Left hindlimb (tissue), 1 donor: ENCODE measurements around the gene TRPT1.

Experiments used
- DNase-seq: peaks from one replicate; pipeline ENCODE4 v3.0.0-alpha.2; 2018

Gene TRPT1

DNA sequence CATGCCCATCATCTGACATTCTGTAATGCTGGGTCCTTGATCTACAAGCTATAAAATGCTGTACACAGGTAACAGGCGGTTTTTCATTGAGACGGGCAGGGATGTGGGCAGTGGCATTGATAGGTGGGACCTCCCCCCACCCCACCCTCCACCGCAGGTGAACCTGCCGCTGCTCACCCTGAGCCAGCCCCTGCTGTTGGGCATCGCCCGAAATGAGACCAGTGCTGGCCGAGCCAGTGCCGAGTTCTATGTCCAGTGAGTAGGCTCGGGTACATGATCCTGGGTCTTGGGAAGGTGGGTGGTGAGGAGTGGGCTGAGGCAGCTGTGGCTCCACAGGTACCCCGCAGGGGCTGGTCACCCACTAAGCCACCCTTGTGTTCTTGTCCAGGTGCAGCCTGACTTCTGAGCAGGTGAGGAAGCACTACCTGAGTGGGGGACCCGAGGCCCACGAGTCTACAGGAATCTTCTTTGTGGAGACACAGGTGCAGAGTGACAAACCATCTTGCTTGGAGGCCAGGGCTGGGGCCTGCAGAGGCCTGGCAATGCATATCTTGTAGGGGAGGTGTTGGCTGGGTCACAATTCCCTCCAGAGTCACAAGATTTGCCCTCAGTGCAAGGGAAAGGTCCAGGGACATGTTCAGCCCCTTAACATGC, 3.2 kb upstream of the TRPT1 start:
- DNase-seq: no peak

DNA sequence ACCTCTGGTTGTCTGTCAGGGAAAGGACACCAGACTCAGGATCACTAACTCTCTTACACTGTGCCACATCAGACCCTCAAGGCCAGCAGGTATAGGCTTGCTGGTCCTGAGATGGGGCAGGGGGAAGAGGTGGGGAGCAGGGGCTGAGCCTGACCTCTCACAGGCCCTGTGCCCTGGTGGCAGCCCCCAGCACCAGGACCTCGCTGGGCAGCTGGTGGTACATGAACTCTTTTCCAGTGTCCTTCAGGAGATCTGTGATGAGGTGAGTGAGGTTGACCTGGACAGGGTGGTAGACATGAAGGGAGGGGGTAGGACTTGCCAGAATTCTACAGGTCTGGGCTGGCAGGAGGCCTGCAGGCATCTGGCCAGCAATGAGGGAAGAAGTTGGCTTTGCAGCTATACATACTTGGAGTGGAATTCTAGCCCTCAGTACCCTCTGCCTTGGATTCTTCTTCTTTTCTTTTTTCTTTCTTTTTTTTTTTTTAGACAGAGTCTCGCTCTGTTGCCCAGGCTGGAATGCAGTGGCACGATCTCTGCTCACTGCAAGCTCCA, 1.5 kb upstream of the TRPT1 start:
- DNase-seq: no peak

DNA sequence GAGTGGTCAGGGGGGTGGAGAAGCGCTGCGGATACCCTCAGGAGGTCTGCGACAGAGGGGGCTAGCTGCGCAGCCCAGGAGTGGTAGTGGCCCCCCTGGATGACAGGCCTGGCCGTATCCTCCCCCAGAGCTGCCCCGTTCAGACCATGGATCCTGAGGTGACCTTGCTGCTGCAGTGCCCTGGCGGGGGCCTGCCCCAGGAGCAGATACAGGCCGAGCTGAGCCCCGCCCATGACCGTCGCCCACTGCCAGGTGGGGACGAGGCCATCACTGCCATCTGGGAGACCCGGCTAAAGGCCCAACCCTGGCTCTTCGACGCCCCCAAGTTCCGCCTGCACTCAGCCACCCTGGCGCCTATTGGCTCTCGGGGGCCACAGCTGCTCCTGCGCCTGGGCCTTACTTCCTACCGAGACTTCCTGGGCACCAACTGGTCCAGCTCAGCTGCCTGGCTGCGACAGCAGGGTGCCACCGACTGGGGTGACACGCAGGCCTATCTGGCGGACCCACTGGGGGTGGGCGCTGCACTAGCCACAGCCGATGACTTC, 593 bp upstream of the TRPT1 start:
- no peak for DNase-seq

DNA sequence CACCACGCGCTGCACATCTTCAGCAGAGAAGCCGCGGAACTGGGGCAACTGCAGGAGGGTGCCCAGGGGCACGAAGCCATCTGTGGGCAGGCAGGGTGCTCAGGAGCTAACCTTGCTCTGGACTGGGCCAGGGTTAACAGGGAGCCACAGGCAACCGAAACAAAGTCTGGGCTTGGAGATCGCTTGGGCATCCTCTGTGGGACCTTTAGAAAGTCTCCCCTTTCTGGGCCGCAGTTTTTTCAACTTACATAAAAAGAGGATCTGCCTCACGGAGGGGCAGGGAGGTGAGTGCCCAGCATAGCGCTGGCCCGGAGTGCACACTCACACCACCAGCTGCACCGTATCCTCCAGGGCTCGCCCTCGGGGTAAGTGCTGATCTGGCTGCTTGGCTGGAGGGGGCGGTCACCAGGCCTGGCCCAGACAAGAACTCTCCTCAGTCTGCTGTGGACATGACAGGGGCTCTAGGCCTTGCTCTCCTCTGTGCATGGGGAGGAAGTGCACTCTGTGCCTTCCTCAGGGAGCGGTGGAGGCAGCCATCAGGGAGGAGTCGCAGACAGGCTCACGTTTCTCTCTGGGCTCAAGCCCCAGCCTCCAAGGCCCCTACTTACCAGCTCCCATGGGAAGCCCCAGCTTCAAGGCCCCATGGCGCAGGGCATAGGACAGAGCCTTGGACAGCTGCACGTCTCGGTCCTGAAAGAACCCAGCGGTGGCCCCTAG, 937 bp downstream of the TRPT1 start:
- DNase-seq: peak; percentile 39

DNA sequence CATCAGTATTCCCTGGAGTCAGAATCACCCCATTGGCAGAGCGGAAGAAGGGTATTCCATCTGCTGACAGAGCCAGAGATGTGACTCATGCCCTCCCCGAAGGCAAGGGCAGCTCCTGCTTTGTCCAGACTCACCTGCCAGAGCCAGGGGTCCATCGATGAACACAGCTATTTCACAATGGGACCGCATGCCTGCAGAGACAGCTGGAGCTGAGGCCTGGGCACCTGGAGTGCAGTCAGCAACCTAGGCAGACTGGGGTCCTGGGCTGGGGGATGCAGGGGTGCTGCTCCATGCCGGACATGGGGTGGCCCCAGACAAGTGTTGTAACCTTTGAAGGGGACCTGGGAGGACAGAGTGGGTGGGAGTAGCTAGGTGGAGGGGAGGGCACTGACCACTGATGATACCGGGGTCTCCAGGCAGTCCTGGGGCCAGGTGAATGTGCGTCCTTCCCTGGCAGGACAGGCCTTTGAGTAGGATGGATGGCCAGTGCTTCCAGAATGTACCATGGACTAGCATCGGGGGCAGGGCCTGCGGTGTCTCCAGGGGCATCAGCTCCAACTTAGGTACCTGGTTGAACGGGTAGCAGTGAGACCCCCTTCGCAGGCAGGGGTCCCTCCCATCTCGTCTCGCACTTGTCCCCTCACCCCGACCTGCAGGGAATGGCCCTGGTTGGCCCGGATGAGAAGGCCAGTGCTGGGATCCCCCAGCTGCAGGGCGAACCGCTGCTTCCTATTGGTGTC, 1.7 kb downstream of the TRPT1 start:
- peak; percentile 31 for DNase-seq

DNA sequence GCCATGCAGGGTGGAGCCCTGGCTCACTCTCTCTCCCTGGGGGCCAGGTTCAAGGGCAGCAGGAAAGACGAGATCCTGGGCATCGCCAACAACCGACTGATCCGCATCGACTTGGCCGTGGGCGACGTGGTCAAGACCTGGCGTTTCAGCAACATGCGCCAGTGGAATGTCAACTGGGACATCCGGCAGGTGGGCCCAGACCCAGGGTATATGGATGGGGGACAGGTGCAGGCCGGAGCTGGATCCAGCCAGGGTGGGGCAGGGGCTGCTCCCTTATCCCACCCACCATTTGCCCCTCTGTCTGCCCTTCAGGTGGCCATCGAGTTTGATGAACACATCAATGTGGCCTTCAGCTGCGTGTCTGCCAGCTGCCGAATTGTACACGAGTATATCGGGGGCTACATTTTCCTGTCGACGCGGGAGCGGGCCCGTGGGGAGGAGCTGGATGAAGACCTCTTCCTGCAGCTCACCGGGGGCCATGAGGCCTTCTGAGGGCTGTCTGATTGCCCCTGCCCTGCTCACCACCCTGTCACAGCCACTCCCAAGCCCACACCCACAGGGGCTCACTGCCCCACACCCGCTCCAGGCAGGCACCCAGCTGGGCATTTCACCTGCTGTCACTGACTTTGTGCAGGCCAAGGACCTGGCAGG, 2.9 kb downstream of the TRPT1 start:
- peak; percentile 33 for DNase-seq

DNA sequence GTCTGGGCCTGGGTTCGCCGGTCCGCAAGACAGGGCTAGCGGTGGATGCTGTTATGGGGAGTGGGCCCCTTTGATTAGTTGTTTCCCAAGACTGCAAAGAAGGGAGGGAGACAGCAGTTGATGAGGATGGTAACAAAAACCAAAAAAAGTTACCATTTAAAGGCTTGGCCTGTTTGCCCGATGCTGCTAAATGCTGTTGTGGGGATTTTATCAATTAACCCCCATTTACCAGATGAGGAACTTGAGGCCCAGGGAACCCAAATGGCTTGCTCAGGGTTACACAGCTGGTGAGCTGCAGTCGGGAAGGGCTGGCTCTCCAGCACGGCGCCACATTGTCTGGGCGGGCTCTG, 3.4 kb downstream of the TRPT1 start:
- no peak for DNase-seq

DNA sequence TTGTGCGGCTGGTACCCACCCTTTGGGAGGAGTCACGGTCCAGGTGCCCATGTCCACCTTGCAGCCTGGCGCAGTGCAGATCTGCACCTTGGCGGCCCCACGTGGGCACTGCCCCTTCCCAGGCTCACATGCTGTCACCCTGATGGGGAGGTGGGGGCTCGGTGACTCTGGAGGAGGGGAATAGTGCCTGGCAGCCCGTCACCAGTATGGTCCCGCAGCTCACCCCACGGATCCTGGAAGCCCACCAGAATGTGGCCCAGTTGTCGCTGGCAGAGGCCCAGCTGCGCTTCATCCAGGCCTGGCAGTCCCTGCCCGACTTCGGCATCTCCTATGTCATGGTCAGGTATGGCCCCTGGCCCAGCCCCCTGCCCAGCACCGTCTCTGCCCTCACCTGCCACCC, 5.2 kb downstream of the TRPT1 start:
- no peak for DNase-seq

DNA sequence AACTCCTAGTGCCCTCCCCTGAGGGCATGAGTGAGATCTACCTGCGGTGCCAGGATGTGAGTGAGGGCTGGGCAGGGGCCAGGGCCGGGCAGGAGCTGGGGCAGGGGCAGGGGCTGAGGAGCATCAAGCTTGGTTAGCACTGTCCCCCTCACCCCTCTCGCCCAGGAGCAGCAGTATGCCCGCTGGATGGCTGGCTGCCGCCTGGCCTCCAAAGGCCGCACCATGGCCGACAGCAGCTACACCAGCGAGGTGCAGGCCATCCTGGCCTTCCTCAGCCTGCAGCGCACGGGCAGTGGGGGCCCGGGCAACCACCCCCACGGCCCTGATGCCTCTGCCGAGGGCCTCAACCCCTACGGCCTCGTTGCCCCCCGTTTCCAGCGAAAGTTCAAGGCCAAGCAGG, 5.7 kb downstream of the TRPT1 start:
- DNase-seq: no peak

DNA sequence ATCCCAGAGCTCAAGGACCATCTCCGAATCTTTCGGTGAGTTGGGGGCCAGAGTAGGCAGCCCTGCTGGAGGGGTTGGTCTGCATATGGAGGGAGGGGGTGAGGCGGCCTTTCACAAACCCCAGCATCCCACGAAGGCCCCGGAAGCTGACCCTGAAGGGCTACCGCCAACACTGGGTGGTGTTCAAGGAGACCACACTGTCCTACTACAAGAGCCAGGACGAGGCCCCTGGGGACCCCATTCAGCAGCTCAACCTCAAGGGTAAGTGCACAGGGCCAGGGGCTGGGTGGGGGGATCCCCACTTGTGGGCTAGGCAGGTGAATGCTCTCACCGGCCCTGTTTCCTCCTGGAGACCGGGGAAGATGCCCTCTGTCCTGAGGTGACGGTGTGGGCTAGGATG, 6.2 kb downstream of the TRPT1 start:
- DNase-seq: peak; percentile 27

DNA sequence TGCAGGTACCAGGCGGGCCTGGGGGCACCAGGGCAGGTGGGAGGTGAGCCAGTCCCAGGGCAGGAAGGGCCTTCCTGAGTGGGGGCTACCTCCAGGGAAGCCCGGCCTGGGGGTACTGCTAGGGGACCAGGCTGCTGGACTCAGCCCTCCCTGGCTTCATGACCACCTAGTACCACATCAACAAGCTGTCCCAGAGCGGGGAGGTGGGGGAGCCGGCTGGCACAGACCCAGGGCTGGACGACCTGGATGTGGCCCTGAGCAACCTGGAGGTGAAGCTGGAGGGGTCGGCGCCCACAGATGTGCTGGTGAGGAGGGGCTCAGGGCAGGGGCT, 6.7 kb downstream of the TRPT1 start:
- no peak for DNase-seq

DNA sequence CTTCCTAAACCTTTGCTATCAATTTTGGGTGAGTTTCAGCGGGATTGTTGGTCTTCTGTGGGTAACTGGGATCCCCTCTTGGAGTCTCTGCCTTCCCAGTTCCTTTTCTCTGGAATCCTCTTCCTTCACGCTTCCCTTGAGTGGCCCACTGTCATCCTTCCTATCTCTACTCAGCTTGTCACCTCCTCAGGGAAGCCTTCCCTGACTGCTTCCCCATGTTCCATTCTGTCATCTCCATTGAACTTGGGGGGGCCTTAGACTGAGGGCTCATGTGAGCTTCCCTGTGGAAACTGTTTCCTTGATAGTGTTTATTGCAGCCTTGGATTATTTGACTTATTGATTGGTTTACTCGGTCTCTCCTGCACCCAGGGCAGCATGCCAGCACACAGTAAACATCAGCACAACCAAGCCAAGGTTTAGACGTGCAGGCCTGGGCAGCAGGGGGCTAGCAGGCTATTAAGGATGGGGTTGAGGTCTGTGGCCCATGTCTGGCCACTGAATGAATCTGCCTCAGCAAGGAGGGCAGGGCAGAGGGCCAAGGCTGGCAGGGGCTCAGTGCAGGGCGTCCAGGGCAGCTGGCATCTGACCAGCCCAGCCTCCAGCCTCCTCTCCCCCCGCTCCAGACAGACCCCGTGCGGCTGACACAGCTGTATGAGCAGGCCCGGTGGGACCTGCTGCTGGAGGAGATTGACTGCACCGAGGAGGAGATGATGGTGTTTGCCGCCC, 7.2 kb downstream of the TRPT1 start:
- no peak for DNase-seq

DNA sequence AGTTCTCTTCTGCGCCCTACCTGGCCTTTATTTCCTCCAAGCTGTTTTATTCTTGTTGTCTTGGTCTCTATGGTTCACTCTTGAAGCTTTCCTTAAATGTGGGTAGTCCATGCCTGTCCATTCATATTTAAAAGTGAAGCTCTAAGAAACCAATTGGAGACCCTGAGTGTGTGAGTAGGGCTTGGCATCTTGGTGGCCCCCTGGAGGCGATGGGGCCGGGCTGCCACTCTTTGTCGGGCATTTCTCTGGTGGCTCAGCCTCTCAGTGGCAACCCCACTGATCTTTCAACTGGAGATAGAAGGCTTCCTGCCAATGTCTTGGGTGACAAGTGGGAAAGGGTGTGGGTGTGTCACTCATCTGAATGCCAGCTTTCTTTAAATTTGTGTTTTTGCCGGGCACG, 9.1 kb downstream of the TRPT1 start:
- no peak for DNase-seq

DNA sequence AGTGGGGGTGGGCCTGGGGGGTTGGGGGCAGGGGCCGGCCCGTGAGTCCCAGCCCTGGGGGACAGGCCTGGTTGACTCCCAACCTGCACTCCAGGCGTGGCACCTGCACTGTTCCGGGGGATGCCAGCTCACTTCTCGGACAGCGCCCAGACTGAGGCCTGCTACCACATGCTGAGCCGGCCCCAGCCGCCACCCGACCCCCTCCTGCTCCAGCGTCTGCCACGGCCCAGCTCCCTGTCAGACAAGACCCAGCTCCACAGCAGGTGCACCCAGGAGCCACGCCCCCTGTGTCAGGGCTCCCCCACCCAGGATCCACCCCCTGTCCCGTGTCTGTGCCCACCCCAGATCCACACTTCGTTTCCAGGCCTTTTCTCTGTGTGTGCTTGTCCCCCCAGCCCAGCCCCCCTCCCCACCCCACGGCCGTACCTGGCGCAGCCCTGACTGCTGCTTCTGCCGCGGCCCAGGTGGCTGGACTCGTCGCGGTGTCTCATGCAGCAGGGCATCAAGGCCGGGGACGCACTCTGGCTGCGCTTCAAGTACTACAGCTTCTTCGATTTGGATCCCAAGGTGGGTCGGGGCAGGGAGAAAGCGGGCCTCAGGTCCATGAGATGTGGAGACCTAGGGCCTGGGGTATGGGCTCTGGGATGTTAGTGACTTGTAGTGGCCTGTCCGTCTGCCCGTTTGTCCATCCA, 14.7 kb downstream of the TRPT1 start:
- no peak for DNase-seq

DNA sequence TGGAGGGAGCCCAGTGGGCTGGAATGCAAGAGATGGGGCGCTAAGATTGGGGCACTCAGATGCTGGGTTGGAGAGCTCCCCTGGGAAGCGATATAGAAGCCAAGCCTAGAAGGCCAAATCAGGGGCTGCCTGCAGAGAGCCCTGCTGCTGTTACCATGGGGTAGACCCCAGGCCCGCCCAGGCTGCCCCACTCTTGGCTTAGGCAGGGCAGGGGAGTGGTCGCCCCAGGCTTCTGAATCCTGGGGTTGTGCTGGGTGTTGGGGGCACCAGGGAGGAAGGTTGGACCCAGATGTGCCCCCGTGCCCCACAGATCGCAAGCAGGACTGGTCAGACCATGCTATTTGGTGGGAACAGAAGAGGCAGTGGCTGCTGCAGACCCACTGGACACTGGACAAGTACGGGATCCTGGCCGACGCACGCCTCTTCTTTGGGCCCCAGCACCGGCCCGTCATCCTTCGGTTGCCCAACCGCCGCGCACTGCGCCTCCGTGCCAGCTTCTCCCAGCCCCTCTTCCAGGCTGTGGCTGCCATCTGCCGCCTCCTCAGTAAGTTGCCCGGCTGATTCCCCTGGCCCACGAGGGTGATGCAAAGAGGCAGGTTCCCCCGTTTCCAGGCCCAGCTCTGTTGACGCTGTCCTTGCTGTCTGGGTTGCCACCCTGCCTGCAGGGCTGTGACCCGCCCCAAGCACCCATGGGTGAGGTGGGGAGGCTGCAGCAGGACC, 15.5 kb downstream of the TRPT1 start:
- DNase-seq: no peak

DNA sequence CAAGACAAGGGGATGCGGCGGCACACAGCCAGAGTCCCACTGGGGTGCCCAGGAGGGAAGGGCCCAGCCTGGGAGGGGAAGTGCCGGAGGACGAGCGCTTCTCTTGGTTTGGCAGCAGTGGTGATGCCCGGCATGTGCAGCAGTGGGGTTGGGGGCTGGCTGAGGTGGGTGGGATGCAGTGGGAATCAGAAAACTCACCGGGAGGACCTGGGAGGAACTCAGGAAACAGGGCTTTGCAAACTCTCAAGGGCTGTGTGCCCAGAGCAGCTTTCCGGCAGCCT, 16.5 kb downstream of the TRPT1 start:
- DNase-seq: no peak

DNA sequence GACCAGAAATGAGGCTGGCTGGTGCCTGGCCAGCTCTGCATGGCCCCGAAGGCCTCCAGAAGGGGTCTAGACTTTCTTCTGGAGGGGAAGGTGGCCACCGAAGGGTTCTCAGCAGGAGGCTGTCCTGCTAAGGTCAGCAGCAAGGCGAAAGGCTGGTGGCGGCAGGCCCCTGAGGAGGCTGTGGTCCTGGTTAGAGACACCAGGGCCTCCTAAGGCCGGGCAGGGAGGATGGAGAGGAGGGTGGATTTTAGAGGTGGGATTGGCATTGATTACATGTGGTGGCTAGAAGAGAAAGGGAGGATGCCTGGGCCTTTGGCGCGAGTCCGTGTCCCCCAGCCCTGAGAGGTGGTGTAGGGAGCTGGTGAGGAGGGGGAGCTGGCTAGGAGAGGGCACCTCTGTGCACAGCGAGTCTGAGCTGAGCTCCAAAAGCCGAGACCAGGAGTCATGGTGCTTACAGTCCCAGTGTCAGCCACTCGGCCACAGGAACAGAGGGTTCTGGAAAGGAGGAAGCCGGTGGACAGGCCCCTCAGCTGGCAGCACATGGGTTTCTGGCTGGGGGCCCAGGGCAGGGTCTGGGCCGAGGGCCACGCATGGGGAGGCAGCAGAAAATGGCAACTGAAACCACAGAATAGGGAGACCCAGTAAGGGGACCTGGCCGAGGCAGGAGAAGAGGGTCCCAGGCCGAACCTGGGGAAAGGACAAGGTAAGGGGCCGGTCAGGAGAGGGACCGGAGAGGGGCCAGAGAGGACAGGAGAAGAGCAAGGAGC, 17.0 kb downstream of the TRPT1 start:
- DNase-seq: no peak

DNA sequence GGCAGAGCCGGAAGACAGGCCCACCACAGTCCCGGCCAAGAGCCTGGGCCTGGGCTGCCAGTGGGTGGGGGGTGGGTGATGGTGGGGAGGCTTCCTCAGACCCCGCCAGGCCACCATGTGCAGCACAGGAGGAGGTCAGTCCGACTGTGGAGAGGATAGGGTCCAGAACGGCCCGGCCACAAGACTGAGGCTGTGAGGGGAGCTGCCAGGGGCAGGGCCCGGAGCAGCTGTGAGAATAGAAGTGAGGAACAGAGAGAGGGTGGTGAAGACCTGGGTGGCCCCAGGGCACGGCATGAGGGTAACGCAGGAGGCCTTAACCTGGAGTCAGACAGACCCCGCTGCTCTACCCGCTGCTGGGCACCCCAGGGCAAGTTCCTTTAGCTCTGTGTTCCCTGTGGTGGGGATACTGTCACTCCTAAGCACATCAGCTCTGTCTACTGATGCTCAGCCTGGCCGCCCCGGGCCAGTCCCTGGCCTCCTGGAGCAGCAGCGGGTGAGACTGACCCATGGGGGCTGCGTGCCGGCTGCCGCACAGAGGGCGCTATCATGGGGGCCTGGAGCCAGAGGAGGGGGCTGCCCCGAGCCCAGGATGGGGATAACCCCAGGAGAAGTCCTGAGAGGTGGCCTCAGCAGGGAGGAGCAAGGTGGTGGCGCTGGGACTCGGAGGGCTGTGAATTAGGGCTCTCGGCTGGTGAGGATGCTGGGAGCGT, 17.7 kb downstream of the TRPT1 start:
- no peak for DNase-seq

DNA sequence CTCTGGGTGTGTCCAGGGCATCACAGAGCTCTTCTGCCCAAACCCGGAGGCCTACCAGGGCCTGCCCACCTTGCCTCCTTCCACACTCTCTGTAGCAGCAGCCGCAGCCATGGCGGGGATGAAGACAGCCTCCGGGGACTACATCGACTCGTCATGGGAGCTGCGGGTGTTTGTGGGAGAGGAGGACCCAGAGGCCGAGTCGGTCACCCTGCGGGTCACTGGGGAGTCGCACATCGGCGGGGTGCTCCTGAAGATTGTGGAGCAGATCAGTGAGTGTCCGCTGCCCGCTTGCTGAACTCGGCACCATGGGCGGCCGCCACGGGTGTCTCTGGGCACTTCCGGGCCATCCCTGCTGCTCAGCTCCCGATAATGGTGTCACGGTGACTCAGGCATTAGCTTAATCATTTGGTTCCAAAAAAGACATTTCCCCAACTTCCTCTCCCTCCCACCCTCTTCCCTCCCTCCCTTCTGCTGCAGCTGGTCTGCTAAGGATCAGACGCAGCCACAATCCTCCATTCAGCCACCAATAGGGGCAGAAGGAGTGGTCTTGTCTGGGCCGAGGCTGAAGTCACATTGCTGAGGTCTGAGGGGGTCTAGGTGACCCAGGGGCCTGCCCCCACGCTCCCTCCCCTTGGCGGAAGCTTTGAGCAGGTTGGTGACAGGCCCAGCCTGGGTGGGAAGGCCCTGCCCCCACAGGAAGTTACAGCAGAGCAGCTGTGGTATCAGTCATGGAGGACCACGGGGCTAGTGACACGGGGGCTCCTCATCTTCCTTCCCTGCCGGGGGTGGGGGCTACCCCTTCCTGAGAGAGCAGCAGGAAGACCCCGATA, 18.5 kb downstream of the TRPT1 start:
- peak; percentile 57 for DNase-seq
